NCI-H82 treated with DMSO at 0.1 percent for 48 hours (cell line): ENCODE data around the gene DGKG.

Source experiments
- DNase-seq: peaks from one replicate; lab custom pipeline; 2025; ENCODE audit not compliant: unreplicated experiment; lab: John Stamatoyannopoulos, UW

DGKG gene

DNA sequence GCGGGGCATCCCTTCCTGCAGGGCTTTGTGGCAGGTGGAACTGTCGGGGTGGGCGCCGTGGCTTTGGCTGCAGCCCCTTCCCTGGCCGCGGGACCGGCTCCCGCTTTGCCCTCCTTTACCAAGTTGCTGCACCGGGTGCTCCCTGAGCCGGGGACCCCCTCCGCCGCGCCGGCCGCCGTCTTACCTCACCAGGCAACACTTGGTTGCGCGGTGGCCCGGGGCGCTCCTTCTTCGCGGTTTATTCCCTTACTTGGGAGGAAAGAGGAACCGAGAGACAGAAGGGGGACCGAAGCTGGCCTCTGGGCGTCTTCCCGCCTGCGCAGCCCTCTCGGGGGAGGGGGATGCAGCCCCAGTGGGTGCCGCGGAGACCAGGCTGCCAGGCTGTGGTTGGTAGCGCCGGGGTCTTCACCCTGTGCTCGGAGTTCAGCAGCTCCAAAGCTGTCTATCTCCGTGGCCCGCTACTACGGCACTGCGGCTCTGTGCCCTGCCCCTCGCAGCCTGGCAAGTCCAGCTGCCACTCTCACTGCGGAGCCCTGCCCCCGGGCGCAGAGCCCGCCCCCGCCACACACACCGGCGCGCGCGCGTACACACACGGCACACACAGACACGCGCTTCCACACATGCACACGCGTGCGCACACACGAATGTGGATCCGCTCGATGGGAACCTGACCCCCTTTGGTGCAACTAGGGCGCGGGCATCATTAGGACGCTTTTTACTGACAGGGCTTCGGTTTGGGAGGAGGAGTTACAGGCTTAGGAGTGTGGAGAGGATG lies at the start of gene DGKG:
Gene DGKG (minus strand): TSS at position 473 of the 775 bp plus-strand sequence. CDS start 41,775 bp downstream, outside the sequence.
- DNase-seq = no peak

DNA sequence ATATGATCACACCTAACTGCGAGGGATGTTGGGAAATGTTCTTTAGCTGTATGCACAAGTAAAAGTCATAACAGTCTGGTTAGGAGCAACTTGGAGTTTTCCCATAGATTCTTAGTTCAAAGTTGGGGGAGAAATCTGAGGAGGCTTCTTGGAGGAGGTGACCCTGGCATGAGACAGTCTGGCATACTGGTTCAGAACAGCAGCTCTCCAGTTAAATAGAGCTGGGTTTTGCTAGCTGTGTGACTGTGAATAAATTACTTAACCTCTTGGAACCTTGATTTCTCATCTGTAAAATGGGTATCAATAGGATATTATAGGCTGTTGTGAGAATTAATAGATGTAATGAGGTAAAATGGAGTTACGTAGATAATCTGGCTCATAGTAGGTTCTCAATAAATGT lies 49.1 kb upstream of the DGKG start:
- DNase-seq = no peak

DNA sequence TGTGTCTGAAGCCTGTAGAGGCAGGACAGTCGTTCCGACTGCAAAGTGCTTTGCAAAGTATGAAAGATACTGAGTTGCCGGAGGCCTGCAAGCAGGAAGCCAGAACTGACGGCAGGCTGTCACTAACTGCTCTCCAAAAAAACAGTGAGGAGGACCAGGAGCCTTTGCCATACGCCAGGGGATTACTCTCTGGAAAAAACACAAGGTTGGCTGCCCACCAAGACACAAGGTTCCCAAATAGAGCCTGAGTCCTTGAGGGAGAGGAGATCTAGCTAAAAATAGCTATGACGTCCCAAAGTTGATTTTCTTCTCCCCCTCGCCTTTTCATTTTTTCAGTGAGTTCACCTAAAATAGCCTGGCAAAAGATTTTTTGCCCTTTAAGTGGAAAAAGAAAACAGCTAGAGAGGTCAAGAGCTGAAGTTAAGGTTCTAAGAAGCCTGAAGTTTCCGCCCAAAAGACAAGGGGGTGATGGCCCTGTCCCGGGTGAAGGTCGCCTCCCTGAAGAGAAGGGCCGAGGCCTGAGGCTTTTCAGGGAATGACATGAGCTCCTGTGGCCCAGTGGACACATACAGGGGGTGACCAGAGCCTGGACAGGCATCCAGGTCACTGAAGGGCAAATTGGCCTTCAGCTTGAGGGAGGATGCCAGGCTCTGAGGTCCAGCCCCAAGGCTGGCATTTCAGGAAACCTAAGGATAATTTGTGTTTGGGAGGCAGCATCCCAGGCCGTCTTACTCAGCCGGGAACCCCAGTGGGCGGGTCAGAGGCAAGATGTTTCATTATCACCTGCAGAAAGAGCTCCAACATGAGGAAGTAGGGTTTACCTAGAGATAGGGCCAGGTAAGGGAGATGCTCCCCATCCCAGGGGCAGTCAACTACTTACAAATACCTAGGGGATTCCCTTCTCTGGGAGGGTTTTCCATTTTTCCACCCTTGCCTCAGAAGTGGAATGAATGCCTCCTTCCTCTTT lies 44.9 kb upstream of the DGKG start:
- DNase-seq = no peak

DNA sequence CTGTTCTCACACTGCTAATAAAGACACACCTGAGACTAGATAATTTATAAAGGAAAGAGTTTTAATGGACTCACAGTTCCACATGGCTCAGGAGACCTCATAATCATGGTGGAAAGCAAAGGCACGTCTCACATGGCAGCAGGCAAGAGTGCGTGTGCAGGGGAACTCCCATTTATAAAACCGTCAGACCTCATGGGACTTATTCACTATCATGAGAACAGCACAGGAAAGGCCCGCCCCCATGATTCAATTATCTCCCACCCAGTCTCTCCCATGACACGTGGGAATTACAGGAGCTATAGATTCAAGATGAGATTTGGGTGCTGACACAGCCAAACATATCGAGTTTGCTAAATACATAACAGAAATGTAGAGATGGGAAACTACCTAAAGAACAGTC lies 39.5 kb upstream of the DGKG start:
- DNase-seq = no peak

DNA sequence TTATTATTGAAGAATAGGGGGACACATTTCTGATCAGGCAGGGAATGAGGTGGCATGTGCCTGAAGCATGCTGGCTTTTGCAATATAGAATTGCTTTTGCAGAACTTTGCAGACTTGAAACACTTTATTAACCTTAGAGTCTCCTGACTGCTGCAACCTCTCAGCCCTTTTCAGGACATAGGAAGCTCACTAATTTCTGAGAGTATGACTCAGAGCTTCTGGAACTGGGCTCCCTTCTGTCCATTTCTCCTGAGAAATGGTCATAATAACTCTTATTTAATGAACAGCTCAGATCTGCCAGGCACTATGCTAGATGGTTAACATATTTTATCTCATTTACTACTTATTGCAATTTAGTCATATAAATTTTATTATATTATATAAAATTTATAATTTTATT lies 38.6 kb upstream of the DGKG start:
- no peak for DNase-seq

DNA sequence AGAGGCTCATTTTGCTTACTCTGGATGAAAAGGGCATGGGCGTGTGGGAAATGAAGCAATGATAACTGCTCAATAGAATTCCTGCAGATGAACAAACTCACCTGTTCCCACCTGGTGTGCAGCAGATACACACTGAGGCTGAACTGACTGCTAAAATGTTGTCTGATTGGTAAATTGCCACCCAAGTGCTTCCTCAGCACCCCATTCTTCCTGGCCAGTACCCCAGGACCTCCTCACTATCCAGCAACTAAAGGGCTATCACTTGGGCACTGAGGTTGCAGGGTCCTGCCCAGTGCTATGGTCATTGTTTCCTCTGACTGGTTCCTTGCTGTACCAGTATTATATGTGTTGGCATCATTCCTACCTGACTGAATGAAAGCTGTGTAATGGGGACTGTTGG lies 38.0 kb upstream of the DGKG start:
- DNase-seq = no peak

DNA sequence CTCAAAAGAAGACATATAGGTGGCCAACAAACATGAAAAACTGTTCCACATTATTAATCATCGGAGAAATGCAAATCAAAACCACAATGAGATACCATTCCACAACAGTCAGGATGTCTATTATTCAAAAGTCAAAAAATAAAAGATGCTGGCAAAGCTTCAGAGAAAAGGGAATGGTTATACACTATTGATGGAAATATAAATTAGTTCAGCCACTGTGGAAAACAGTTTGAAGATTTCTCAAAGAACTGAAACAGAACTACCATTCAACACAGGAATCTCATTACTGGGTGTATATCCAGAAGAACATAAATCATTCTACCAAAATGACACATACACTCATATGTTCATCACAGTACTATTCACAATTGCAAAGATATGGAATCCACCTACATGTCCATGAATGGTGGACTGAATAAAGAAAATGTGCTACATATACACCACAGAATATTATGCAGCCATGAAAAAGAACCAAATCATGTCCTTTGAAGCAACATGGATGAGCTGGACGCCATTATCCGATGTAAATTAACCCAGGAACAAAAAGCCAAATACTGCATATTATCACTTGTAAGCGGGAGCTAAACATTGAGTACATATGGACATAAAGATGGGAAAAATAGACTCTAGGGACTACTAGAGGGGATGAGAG lies 32.7 kb upstream of the DGKG start:
- no peak for DNase-seq

DNA sequence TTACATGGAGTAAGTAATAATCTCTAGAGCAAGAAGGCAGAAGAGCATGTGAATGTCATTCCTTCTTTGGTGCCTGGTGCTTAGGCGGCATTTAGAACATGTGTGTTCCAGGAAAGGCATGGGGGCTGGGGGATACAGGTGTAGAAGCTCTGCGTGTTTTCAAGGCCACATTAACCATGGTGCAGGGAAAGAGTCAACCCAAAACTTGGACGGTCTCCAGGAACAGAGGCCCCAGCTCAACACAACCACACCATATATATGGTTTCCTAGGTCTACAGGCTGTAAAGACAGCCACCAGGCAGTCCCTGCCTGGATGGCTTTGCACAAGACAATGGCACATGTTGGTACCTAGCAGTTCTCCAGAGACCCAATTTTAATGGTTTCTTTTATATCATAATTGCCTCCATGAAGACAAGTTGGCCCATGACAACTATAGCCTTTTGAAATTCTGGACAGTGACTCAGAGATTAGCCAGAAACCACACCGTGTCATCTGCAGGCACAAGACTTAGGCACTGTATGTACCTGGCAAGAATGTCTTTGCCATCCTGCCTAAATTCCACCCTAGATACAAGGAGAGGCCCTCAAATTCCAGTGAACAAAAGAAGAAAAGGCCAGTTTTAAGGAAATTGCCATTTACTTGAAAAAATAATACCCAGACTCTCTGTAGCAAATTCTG lies 25.0 kb upstream of the DGKG start:
- no peak for DNase-seq

DNA sequence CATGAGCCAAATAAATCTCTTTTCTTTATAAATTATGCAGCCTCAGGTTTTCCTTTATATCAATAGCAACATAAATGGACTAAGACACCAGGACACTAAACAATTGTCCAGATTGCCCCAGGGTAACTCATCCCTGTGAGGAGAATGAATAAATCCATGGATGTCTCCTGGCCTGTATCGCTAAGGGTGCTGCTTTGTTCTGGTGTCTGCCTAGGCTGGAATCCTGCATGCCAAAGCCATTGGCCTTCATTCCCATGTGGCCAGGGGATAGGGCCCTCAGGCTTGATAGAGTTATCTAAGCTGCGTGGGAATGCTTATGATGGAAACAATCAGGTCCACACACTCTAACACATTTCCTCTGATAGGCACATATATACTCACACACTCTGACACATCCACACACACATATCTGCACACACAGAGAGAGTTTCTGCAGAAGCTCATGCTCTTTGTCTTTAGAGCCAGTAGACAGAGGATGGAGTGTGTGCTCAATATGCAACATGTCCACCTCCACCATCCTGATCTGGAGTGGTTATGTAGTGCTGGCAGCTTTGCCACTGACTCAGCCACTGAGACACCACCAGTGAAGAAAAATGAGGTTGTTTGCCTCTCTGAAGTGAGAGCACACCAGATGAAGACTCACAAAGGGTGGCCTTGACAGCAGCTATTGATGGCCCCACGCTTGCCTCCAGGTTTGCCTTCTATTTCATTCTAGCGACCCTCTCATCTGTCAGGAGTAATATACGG lies 24.0 kb upstream of the DGKG start:
- no peak for DNase-seq

DNA sequence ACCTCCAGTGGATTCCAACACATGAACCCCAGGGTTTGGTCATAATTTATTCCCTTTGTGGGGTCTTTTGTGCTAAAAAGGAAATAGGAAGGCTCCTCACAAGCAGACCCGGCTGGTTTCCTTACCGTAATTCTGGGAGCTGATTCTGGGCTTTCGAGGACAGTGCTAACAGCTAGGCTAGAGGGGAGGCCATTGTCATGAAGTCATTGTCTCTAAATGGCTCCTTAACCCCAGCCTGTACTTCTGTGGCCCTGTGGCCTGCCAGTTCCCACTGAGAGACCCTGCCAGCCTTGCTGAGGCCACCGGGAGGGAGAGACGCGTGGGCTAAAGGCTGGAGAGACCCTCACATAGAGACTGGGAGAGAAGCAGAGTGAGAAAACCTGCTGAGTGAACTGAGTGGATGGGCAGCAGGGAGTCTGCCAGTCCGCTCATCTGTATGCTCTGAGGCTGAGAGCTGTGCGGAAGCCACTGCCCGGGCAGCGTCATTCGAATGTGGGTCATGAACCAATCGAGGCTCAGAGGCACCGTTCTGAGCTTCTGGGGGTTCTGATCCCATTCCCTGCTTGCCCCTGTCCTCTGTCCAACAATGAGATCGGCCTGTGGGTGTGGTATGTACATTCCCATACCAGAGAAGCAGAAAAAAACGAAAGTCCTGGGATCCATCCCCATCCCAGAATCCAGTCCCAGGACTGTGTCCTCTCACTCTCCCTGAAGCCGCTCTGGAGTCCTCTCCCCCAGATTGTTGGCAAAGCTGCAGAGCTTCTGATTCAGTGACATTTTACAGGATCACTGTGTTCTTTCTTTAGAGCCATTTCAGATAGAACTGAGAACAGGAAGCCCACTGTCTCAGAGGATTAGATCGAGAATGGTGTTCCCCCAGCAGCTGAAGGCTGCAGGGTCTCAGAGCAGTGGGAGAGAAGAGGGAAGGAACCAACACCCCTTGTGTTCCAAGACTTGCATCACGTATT lies 21.3 kb upstream of the DGKG start:
- DNase-seq = no peak

DNA sequence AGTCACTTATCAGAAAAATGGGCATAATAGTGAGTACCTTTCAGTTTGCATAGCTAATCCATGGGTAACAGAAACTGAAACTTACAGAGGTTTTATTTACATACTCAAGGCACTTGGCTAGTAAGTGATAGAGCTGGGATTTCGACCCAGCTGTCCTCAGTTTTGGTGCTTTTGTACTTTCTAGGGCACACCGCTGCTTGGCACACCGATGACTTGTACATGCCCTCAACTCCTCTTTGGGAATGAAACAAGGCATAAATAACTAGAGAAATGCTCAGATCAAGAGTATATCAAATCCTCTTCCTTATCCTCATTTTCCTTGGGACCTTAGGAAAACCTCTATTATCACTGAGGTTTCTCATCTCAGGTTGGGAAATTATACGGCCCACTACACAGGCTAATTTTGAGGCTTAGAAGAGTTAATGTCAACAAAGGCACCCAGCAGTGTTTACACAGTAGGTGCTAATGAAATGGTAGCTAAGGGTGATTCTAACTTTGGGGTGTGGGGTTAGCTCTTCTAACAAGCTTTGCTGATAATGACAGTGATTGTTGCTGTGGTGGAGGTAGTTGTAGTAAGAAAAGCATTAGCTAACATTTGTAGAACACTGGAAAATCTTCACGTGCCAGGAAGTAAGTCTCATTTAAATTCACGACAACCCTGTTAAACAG lies 20.3 kb upstream of the DGKG start:
- DNase-seq = no peak

DNA sequence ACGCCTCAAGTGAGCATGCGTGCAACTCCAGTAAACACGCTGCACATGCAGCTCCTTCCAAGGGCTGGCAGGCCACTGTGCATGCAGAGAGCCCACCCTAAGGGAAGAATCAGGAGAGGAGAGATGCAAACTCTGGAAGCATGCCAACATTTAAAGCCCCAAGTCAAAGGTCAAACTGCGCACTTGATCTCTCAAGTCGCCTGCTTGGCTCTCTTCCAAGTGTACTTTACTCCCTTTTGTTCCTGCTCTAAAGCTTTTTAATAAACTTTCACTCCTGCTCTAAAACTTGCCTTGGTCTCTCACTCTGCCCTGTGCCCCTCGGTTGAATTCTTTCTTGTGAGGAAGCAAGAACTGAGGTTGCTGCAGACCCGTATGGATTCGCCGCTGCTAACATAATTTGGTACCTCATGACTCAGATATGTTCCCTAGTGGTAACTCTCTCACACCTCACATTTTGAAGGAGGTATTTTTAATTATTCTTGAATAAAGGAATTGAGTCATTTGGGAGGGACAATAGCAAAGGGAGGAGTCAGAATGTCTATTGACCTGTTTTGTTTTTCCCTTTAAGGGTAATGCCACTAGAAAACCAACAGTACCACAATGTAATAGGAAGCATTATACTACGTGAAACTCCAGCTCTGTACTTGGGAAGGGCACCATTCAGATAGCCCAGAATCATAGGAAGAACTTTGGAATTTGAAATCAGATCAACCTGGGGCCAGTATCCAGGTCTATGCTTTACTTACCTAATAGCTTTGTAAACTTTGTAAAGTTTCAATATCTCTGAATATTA lies 19.6 kb upstream of the DGKG start:
- peak; percentile 10 for DNase-seq

DNA sequence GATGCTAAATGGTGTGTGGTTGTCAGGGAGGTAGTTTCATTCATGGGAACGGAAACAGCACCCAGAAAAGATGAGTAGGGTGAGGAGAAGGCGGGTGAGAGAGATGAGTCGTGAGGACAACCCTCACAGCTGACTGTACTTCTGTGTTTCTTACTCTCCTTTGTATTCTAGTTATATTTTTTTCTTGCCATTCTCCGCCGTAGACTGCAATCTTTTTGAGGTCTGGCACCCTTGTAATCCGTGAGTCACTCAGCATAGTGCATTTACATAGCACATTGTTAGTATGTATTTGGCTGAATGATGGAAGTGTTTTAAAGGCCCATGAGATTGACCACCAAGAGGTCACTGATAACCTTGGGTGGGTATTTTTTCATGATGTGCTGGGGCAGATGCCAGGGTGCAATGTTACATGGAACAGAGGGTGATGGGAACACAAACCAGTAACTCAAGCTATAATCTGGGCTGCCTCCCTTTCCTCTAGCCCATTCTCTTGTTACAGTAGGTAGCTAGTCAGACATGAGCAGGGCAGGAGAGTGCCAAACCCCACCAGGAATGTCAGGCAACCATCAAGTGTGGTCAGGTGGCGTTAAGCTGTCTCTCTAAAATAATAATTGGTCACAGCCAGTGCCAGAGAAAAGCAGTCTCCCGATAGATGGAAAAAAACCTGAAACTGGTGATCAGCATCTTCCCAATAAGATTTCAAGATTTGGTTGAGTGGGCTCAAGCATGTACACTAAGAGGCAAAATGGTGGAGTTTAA lies 18.8 kb upstream of the DGKG start:
- DNase-seq = no peak

DNA sequence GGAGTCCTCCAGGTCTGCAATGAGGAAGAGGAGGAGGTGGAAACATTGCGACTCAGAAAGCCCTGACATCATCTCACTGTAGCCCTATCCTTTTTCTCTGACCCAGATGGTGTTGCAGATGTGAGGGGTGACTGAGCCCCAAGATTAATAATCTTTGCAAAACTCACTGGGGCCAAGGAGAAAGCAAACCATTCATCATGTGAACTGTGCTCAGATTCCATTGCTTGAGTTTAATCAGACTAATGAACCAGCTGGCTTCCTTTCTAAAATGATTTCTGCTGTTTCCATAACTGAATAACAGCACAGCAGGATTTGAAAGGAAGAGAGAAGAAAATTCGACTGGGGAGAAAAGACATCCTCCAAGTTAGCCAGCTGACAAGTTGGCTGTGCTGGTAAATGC lies 13.4 kb upstream of the DGKG start:
- DNase-seq = no peak

DNA sequence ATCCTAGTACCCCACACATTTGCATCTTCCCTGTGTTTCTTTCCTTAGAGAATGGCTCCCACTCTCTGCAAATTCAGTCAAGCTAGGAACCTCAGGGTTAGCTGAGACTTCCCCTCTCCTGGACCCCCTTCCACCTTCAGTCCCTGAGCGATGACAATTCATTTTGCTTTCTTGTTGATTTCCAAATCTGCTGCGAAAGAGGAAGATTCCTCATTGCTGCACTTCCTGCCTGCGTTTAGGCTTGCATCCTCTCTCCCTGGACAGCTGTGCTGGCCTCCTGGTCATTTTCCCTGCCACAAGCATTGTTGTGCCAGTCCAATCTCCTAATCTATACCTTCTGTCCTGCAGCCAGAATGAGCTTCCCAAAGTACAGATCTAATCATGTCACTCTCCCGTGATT lies 12.3 kb upstream of the DGKG start:
- no peak for DNase-seq

DNA sequence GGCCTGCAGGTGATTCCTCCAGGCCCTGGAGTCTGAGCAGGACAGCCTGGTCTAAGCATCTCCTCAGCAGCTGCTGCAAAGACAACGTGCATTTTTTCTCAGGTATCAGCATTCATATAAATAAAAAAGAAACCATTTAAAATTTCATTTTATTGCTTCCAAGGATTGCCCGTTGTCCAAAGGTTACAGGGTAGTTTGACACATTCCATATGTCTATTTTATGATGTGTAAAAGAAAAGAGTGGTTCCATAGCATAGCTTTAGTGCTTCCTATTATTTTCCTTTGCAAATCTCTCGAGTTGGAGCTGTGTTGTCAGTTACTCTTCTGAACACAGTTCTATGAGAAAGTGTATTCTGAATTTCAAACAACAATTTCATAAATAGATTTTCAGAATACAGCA lies 7.2 kb upstream of the DGKG start:
- DNase-seq = no peak

DNA sequence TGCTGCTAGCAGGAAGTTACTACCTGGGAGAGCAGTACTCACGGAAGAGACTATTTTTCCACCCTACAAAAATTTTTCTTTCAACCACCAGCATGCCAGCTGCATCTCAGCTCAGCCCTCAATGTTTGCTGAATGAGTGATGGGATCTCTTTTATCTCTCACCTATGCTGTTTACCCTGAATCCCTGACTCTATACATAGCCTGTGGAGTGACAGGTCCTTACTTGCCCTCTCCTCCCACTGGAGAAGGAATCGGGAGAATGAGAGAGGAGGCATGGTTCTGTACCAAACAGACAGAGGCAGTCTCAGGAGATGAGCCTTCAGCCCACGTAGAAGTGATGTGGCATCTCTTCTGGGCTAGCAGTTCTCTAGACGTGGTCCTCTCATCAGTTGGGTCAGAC lies 6.7 kb upstream of the DGKG start:
- no peak for DNase-seq
